GM12801 (cell line): ENCODE measurements around the gene RALGDS.
"Not testable (repeated sequence)": the region's sequence is repeated elsewhere in the genome, so short reads cannot be mapped to it uniquely, and the experiment has no call there.

Experiments used
- TF ChIP-seq, protein P1 (sequence below): IDR thresholded peaks from one replicate; pipeline ENCODE4 v1.5.1; 2011; ENCODE audit warnings: control low read depth; ENCODE audit not compliant: insufficient read length; ENCODE audit errors: extremely low read depth

RALGDS gene

GRCh38 chr9:133064241-133065069 is 56.6 kb downstream of the RALGDS start:
- TF ChIP-seq, protein P1, sequence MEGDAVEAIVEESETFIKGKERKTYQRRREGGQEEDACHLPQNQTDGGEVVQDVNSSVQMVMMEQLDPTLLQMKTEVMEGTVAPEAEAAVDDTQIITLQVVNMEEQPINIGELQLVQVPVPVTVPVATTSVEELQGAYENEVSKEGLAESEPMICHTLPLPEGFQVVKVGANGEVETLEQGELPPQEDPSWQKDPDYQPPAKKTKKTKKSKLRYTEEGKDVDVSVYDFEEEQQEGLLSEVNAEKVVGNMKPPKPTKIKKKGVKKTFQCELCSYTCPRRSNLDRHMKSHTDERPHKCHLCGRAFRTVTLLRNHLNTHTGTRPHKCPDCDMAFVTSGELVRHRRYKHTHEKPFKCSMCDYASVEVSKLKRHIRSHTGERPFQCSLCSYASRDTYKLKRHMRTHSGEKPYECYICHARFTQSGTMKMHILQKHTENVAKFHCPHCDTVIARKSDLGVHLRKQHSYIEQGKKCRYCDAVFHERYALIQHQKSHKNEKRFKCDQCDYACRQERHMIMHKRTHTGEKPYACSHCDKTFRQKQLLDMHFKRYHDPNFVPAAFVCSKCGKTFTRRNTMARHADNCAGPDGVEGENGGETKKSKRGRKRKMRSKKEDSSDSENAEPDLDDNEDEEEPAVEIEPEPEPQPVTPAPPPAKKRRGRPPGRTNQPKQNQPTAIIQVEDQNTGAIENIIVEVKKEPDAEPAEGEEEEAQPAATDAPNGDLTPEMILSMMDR = no peak

GRCh38 chr9:133063500-133064231 is 57.4 kb downstream of the RALGDS start:
- TF ChIP-seq, protein P1 = no peak

DNA sequence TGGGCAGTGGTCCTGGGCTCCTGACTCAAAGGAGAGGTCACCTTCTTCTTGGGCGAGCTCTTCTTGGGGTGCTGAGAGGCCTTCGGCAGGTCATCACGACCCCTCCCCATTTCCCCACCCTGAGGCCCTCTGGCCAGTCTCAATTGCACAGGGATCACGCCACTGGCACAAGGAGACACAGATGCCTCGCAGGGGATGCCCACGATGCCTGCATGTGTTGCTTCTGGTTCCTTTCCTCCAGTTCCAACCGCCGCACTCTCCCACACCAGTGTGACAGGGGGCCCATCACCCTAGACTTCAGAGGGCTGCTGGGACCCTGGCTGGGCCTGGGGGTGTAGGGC is 57.9 kb downstream of the RALGDS start:
- TF ChIP-seq, protein P1 = no peak

DNA sequence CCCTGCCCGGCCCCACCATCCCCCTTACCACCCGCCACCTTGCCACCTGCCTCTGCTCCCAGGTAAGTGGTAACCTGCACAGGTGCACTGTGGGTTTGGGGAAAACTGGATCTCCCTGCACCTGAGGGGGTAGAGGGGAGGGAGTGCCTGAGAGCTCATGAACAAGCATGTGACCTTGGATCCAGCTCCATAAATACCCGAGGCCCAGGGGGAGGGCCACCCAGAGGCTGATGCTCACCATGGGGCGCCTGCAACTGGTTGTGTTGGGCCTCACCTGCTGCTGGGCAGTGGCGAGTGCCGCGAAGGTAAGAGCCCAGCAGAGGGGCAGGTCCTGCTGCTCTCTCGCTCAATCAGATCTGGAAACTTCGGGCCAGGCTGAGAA is 59.3 kb downstream of the RALGDS start, which contains the start of gene CEL:
TSS of gene CEL (plus strand) at position 218 of the 382 bp plus-strand sequence. CDS start at position 240, 22 bp downstream.
- TF ChIP-seq, protein P1 = not testable (repeated sequence)

- TF ChIP-seq, protein P1 = no peak
These were observed 60.6 kb downstream of the RALGDS start for GRCh38 chr9:133060417-133060841.

DNA sequence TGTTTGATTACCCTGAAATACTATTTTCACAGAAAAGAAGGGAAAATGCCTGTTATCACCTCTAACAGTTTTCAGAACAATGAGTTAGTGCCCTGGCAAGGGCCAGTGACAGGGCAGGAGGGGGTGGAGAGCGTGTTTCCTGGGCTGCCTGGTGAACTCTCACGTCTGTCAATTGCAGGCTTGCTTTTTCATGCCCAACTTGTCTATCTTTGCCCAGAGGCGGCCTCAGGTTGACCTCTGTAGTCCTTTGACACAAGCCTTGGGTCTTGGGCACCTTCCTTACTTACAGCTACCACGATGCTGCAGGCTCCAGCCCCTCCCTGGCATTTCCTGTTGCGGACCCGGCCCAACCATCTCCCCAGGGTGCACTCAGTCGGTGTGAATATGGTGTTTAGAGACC is 61.4 kb downstream of the RALGDS start:
- TF ChIP-seq, protein P1 = no peak

- TF ChIP-seq, protein P1 = no peak
These were observed 62.3 kb downstream of the RALGDS start for GRCh38 chr9:133058550-133059320.
